Keratinocyte (primary cell): ENCODE data around the gene C4orf50. TPM values are rescaled to one million over a fixed set of nuclear protein-coding genes. Genes with fewer than 3 reads are reported as not detected.

Experiments used
- DNase-seq: peaks from one replicate; pipeline ENCODE4 v3.0.0-alpha.2; 2011; ENCODE audit warnings: low read depth, missing footprints, low spot score
- FAIRE-seq: peaks from 2 replicates; lab custom pipeline; 2011; peaks lifted over from hg19 to GRCh38; lab: Jason Lieb, UNC
- H2AFZ ChIP-seq: 2 replicates; pipeline ENCODE4 v1.6.0; 2012; ENCODE audit warnings: low read length, control low read depth, inconsistent platforms; ENCODE audit not compliant: control insufficient read depth
- H3K27ac ChIP-seq: 2 replicates; pipeline ENCODE4 v1.5.1; 2011; ENCODE audit warnings: low read length; ENCODE audit not compliant: control insufficient read depth, insufficient read depth
- H3K27me3 ChIP-seq: 3 replicates; pipeline ENCODE4 v1.6.0; 2011; ENCODE audit warnings: low read length; ENCODE audit not compliant: control insufficient read depth, insufficient read depth; ENCODE audit errors: extremely low read depth
- H3K36me3 ChIP-seq, 2 experiments: 2 replicates in 1 of 2; 3 replicates in 1 of 2; pipeline ENCODE4 v1.5.1; 2011; ENCODE audit warnings: low read length in 2 of 2, mild to moderate bottlenecking in 1 of 2; ENCODE audit not compliant: control insufficient read depth in 2 of 2, insufficient read depth in 2 of 2; ENCODE audit errors: extremely low read depth in 1 of 2
- H3K4me1 ChIP-seq: 3 replicates; pipeline ENCODE4 v1.5.1; 2011; ENCODE audit warnings: low read length; ENCODE audit not compliant: control insufficient read depth, insufficient read depth; ENCODE audit errors: extremely low read depth
- H3K4me2 ChIP-seq: 3 replicates; pipeline ENCODE4 v1.6.0; 2011; ENCODE audit warnings: low read depth, low read length; ENCODE audit not compliant: control insufficient read depth, insufficient read depth; ENCODE audit errors: extremely low read depth
- H3K4me3 ChIP-seq, 3 experiments: fragments of 200-600 bp in 1 of 3; sonication (generic) in 1 of 3; 2 replicates in 2 of 3; 3 replicates in 1 of 3; pipeline ENCODE4 v1.5.1; 2011 to 2016; ENCODE audit warnings: low read length in 3 of 3, mild to moderate bottlenecking in 3 of 3, control low read depth in 2 of 3, inconsistent platforms in 1 of 3, low read depth in 1 of 3, mixed read lengths in 1 of 3, mixed run types in 1 of 3, moderate library complexity in 1 of 3; ENCODE audit not compliant: control insufficient read depth in 2 of 3, insufficient read depth in 2 of 3; ENCODE audit errors: extremely low read depth in 1 of 3
- H3K79me2 ChIP-seq: 2 replicates; pipeline ENCODE4 v1.6.0; 2012; ENCODE audit warnings: low read length; ENCODE audit not compliant: control insufficient read depth, insufficient read depth
- H3K9ac ChIP-seq: 3 replicates; pipeline ENCODE4 v1.6.0; 2011; ENCODE audit warnings: low read length; ENCODE audit not compliant: control insufficient read depth, insufficient read depth; ENCODE audit errors: extremely low read depth
- H3K9me1 ChIP-seq: 3 replicates; pipeline ENCODE4 v1.6.0; 2011; ENCODE audit warnings: low read length; ENCODE audit not compliant: control insufficient read depth, insufficient read depth; ENCODE audit errors: extremely low read depth
- H3K9me3 ChIP-seq: 2 replicates; pipeline ENCODE4 v1.5.1; 2012; ENCODE audit warnings: low read depth, low read length; ENCODE audit not compliant: control insufficient read depth
- H4K20me1 ChIP-seq: 3 replicates; pipeline ENCODE4 v1.6.0; 2011; ENCODE audit warnings: low read length; ENCODE audit not compliant: control insufficient read depth, insufficient read depth; ENCODE audit errors: extremely low read depth
- CTCF ChIP-seq, 3 experiments: IDR thresholded peaks in 1 of 3; conservative IDR thresholded peaks in 1 of 3; optimal IDR thresholded peaks in 1 of 3; 2 replicates in 2 of 3; 3 replicates in 1 of 3; pipeline versions ENCODE3 to v1.5.1; 2011; ENCODE audit warnings: low read length in 3 of 3, mild to moderate bottlenecking in 3 of 3, moderate library complexity in 2 of 3, control low read depth in 1 of 3, inconsistent platforms in 1 of 3; ENCODE audit not compliant: insufficient read depth in 2 of 3; ENCODE audit errors: extremely low read depth in 1 of 3
- EZH2 ChIP-seq: IDR thresholded peaks from one replicate; pipeline ENCODE4 v1.6.1; 2012; ENCODE audit warnings: inconsistent platforms, mild to moderate bottlenecking, low read length, moderate library complexity
- dilution Hi-C: fragments of 300-500 bp; cut with MboI; formaldehyde crosslinking; loops from one replicate; pipeline ENCODE4 v1.7.0; 2020; ENCODE audit warnings: low sequenced_read_pairs; ENCODE audit not compliant: extremely low pct_ligation_motif_present
- polyA plus RNA-seq, 5 experiments: library from polyadenylated mRNA; depleted of rRNA in 3 of 5; stranded (reverse) in 3 of 5; stranded (forward) in 1 of 5; unstranded in 1 of 5; fragments of >200 nt; gene quantifications; 1 replicate in 1 of 5; 2 replicates in 3 of 5; 3 replicates in 1 of 5; pipeline versions ENCODE4 v1.2.1 to v1.2.3, GENCODE V29; 2011 to 2012; ENCODE audit warnings: missing spikeins in 2 of 5, low read depth in 1 of 5, low replicate concordance in 1 of 5

Gene C4orf50
- polyA plus RNA-seq, 1 donor (not counting 4 experiments of a cell fraction or from before 2014, with no cell fraction given): not detected

- no peak for FAIRE-seq
- H3K9me1 ChIP-seq: no peaks in the 10 kb centered on the region
- H3K9ac ChIP-seq: no peak overlapping the region
- no peaks in the 10 kb centered on the region for H3K27me3 ChIP-seq
- dilution Hi-C loops: no loop called here
- no peak for DNase-seq
- H3K79me2 ChIP-seq: no peaks in the 10 kb centered on the region
- no peak for TF ChIP-seq CTCF (optimal IDR thresholded peaks at IDR 0.05 in 1 of 3, IDR thresholded peaks at IDR 0.05 in 1 of 3, conservative IDR thresholded peaks at IDR 0.05 in 1 of 3; ENCODE audit: extremely low read depth in 1 of 3, insufficient read depth in 2 of 3, low read length in 3 of 3)
- no peak for TF ChIP-seq EZH2
- H3K27ac ChIP-seq: no peak overlapping the region
- no peak overlapping the region for H2AFZ ChIP-seq
- H3K4me2 ChIP-seq: no peak overlapping the region
- no peaks in the 10 kb centered on the region for H3K4me1 ChIP-seq
- no peaks in the 10 kb centered on the region for H4K20me1 ChIP-seq
- H3K4me3 ChIP-seq: no peak overlapping the region
- H3K36me3 ChIP-seq: no peaks in the 10 kb centered on the region
- H3K9me3 ChIP-seq: peaks cover 21% of the 10 kb centered on the region
Observed at GRCh38 chr4:6056976-6057766, 38.9 kb upstream of the C4orf50 start.

GRCh38 chr4:6055436-6055835, 37.2 kb upstream of the C4orf50 start:
- no peak overlapping the region for H2AFZ ChIP-seq
- no peak for FAIRE-seq

More at GRCh38 chr4:6055436-6055835, 37.2 kb upstream of the C4orf50 start:
- no peak for DNase-seq
- H4K20me1 ChIP-seq: no peaks in the 10 kb centered on the region
- no peaks in the 10 kb centered on the region for H3K4me1 ChIP-seq
- no peaks in the 10 kb centered on the region for H3K79me2 ChIP-seq
- no peak overlapping the region for H3K27ac ChIP-seq
- no peak overlapping the region for H3K4me2 ChIP-seq
- dilution Hi-C loops: no loop called here
- H3K27me3 ChIP-seq: no peaks in the 10 kb centered on the region
- H3K36me3 ChIP-seq: no peaks in the 10 kb centered on the region
- H3K9me3 ChIP-seq: peaks cover 21% of the 10 kb centered on the region
- no peaks in the 10 kb centered on the region for H3K9me1 ChIP-seq
- H3K4me3 ChIP-seq: no peak overlapping the region
- H3K9ac ChIP-seq: no peak overlapping the region
- TF ChIP-seq EZH2 (no peak), CTCF (optimal IDR thresholded peaks at IDR 0.05 in 1 of 3, IDR thresholded peaks at IDR 0.05 in 1 of 3, conservative IDR thresholded peaks at IDR 0.05 in 1 of 3; ENCODE audit: extremely low read depth in 1 of 3, insufficient read depth in 2 of 3, low read length in 3 of 3) (no peak)
